H1 (cell line): ENCODE data around the gene SEMA4F. TPM values are rescaled to one million over a fixed set of nuclear protein-coding genes. Genes with fewer than 3 reads are reported as not detected.

Experiments used
- ASH2L ChIP-seq: fragments of 200-600, 300-600 bp; sonication (generic); IDR thresholded peaks from one replicate; pipeline ENCODE4 v1.7.1; 2017; ENCODE audit warnings: low read length
- BCL11A ChIP-seq, 2 experiments: IDR thresholded peaks; one replicate each; pipeline ENCODE4 v1.6.1; 2011; ENCODE audit warnings: low read depth in 2 of 2, low read length in 2 of 2, mild to moderate bottlenecking in 2 of 2
- CBX5 ChIP-seq: fragments of 300-800, 300-1000 bp; sonication (generic); IDR thresholded peaks from 2 replicates; pipeline ENCODE4 v1.7.1; 2016; ENCODE audit warnings: antibody characterized with exemption, low read length, low read depth
- CHD1 ChIP-seq: IDR thresholded peaks from 2 replicates; pipeline ENCODE4 v1.6.1; 2012; ENCODE audit warnings: low read depth, low read length, improper control_type of control experiment
- CREB1 ChIP-seq: IDR thresholded peaks from 2 replicates; pipeline ENCODE4 v1.6.1; 2012; ENCODE audit warnings: inconsistent platforms
- CTBP2 ChIP-seq: IDR thresholded peaks from 2 replicates; pipeline ENCODE4 v1.7.0; 2011; ENCODE audit warnings: borderline replicate concordance, mild to moderate bottlenecking, moderate library complexity, mixed read lengths, low read length; ENCODE audit not compliant: insufficient read depth, insufficient read length
- EGR1 ChIP-seq: IDR thresholded peaks from 2 replicates; pipeline ENCODE4 v1.6.1; 2011; ENCODE audit warnings: low read depth, low read length, borderline replicate concordance
- HDAC2 ChIP-seq, 2 experiments: fragments of 300-600 bp in 1 of 2; sonication (generic) in 1 of 2; IDR thresholded peaks; 2 replicates each; pipeline ENCODE4 v1.6.1; 2011 to 2012; ENCODE audit warnings: low read depth in 2 of 2, low read length in 2 of 2, mild to moderate bottlenecking in 2 of 2, moderate library complexity in 2 of 2, borderline replicate concordance in 1 of 2, inconsistent platforms in 1 of 2
- KDM1A ChIP-seq: fragments of 200-600, 300-600 bp; sonication (generic); IDR thresholded peaks from 2 replicates; pipeline ENCODE4 v1.7.1; 2016; ENCODE audit warnings: mild to moderate bottlenecking, low read length, borderline replicate concordance
- RAD21 ChIP-seq, 2 experiments: IDR thresholded peaks in 1 of 2; conservative IDR thresholded peaks in 1 of 2; 2 replicates each; pipeline ENCODE4 v1.6.1; 2011; ENCODE audit warnings: low read depth in 2 of 2, low read length in 2 of 2, improper control_type of control experiment in 1 of 2, inconsistent platforms in 1 of 2, mild to moderate bottlenecking in 1 of 2, moderate library complexity in 1 of 2
- TAF7 ChIP-seq: optimal IDR thresholded peaks from 2 replicates; pipeline ENCODE3; 2011; ENCODE audit warnings: low read depth, mild to moderate bottlenecking, inconsistent platforms, low read length, moderate library complexity, borderline replicate concordance
- polyA plus RNA-seq, 7 experiments: library from polyadenylated mRNA; depleted of rRNA in 3 of 7; stranded (reverse) in 5 of 7; unstranded in 2 of 7; fragments of >200 nt in 5 of 7; fragments of 200-250 nt in 2 of 7; gene quantifications; 1 replicate in 5 of 7; 2 replicates in 1 of 7; 4 replicates in 1 of 7; pipeline versions ENCODE4 v1.2.1 to v1.2.3, GENCODE V29; 2011 to 2013; ENCODE audit warnings: missing spikeins in 2 of 7, mixed read lengths in 2 of 7
- total RNA-seq: library from RNA; stranded (reverse); fragmentation: NEBNext Ultra II Directional; extraction: Animal tissue kit (Norgen Biotek cat#: 25700); gene quantifications from 2 replicates; pipeline ENCODE4 v1.2.1, GENCODE V29; 2021

SEMA4F gene
- total and polyA plus RNA-seq, 2 of the 8 experiments (the other 6 are each of a cell fraction or from before 2014, with no cell fraction given): 3.3 to 3.4 TPM

GRCh38 chr2:74696829-74697228 is 42.8 kb downstream of the SEMA4F start (continued):
- TF ChIP-seq KDM1A (no peak), CHD1 (no peak), EGR1 (no peak), CREB1 (no peak), RAD21 (IDR thresholded peaks at IDR 0.05 in 1 of 2, conservative IDR thresholded peaks at IDR 0.05 in 1 of 2; ENCODE audit: low read depth in 2 of 2, low read length in 2 of 2) (no peak), ASH2L (no peak), CBX5 (no peak), CTBP2 (no peak), BCL11A (IDR thresholded peaks at IDR 0.05; ENCODE audit: low read depth in 2 of 2, low read length in 2 of 2) (no peak), HDAC2 (IDR thresholded peaks at IDR 0.05; ENCODE audit: borderline replicate concordance in 1 of 2, low read depth in 2 of 2, low read length in 2 of 2) (no peak), TAF7 (no peak)
